K562 (cell line): ENCODE data around the gene RNF26.

Experiments used
- ADNP ChIP-seq: fragments of 200-800 bp; sonication (Bioruptor generic); IDR thresholded peaks from 2 replicates; pipeline ENCODE4 v1.6.1; 2016; ENCODE audit warnings: missing genetic modification characterization, missing compliant biosample characterization
- HDAC3 ChIP-seq: fragments of 450-650 bp; IDR thresholded peaks from 2 replicates; pipeline ENCODE4 v1.6.1; 2018; ENCODE audit warnings: borderline replicate concordance, mild to moderate bottlenecking, moderate library complexity; ENCODE audit not compliant: partially characterized antibody
- PML ChIP-seq: IDR thresholded peaks from 2 replicates; pipeline ENCODE4 v1.6.1; 2012; ENCODE audit warnings: low read length, inconsistent platforms
- RFX7 ChIP-seq: fragments of 250-450 bp; sonication (Bioruptor Pico); IDR thresholded peaks from 2 replicates; pipeline ENCODE4 v1.5.1; 2021; ENCODE audit warnings: mild to moderate bottlenecking
- TBP ChIP-seq: optimal IDR thresholded peaks from 2 replicates; pipeline ENCODE3; 2011; ENCODE audit warnings: low read depth, low read length, improper control_type of control experiment
- TF ChIP-seq, protein P1 (sequence below), 3 experiments: IDR thresholded peaks in 2 of 3; conservative IDR thresholded peaks in 1 of 3; 2 replicates each; pipeline ENCODE4 v1.5.1; 2011 to 2012; ENCODE audit warnings: low read length in 3 of 3, mild to moderate bottlenecking in 3 of 3, control low read depth in 2 of 3, improper control_type of control experiment in 1 of 3, inconsistent platforms in 1 of 3, low read depth in 1 of 3, mixed read lengths in 1 of 3, moderate library complexity in 1 of 3; ENCODE audit not compliant: insufficient read depth in 2 of 3
- TF ChIP-seq, protein P2 (sequence below): sonication (generic); formaldehyde crosslinking; IDR thresholded peaks from 2 replicates; pipeline ENCODE4 v1.8.1; 2022; ENCODE audit warnings: missing genetic modification reagents

DNA sequence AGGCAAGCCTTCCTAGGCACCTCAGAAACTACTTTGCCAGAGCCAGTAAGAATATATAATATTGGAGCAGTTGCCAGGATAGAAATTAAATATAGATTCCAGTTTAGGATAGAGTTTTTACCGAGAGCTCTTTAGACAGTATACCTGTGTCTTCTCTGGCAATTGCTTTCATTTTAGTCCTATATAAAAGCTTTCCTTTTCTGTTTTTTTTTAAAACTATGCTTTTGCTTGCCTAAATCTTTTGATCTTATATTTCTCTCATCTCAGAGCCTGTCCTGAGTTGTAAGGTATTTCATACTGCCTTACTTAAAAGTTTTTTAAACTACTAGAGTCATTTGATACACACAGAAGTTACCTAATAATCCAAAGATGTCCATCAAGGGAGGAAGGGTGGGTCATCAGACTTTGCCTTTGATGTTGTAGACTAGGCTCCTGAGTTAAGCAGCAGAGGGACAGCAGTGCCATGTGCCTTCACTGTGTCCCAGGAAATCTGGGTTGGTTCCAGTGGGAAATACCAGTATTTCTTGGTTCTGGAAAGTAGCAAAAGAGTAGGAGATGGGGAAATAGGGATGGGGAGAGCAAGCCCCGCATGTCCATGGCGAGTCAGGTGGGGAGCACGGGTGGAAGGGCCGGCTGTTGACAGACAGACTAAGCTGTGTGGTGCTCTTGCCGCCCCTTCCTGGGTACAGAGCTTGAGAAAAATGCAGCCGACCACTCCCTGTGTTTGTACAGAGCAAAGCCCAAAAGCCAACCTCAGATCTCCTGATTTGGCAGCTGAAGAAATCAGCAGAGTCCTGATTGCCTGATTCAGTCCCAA lies 28.6 kb upstream of the RNF26 start:
- TF ChIP-seq TBP (no peak), PML (no peak), HDAC3 (no peak), RFX7 (CRISPR knock-in tag) (no peak), ADNP (no peak)
- TF ChIP-seq, protein P1, sequence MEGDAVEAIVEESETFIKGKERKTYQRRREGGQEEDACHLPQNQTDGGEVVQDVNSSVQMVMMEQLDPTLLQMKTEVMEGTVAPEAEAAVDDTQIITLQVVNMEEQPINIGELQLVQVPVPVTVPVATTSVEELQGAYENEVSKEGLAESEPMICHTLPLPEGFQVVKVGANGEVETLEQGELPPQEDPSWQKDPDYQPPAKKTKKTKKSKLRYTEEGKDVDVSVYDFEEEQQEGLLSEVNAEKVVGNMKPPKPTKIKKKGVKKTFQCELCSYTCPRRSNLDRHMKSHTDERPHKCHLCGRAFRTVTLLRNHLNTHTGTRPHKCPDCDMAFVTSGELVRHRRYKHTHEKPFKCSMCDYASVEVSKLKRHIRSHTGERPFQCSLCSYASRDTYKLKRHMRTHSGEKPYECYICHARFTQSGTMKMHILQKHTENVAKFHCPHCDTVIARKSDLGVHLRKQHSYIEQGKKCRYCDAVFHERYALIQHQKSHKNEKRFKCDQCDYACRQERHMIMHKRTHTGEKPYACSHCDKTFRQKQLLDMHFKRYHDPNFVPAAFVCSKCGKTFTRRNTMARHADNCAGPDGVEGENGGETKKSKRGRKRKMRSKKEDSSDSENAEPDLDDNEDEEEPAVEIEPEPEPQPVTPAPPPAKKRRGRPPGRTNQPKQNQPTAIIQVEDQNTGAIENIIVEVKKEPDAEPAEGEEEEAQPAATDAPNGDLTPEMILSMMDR (IDR thresholded peaks at IDR 0.05 in 2 of 3, conservative IDR thresholded peaks at IDR 0.05 in 1 of 3; ENCODE audit: insufficient read depth in 2 of 3, low read depth in 1 of 3, low read length in 3 of 3): no peak
- TF ChIP-seq, protein P2, sequence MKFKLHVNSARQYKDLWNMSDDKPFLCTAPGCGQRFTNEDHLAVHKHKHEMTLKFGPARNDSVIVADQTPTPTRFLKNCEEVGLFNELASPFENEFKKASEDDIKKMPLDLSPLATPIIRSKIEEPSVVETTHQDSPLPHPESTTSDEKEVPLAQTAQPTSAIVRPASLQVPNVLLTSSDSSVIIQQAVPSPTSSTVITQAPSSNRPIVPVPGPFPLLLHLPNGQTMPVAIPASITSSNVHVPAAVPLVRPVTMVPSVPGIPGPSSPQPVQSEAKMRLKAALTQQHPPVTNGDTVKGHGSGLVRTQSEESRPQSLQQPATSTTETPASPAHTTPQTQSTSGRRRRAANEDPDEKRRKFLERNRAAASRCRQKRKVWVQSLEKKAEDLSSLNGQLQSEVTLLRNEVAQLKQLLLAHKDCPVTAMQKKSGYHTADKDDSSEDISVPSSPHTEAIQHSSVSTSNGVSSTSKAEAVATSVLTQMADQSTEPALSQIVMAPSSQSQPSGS (CRISPR knock-in tag): no peak
